Measurements from ENCODE around the gene AHI1. TPM values are rescaled to one million over a fixed set of nuclear protein-coding genes. Genes with fewer than 3 reads are reported as not detected.
A peak's percentile ranks its signal among the peaks of the same experiment; 100 is the strongest.

Gene AHI1
- total and polyA plus RNA-seq, 2 of the 13 experiments (the other 11 are each of a cell fraction or from before 2014, with no cell fraction given): 7.2 to 18.6 TPM

- TF ChIP-seq FOXK1 (CRISPR knock-in tag; IDR thresholded peaks at IDR 0.05; ENCODE audit: borderline replicate concordance, low read depth) (peak; percentile 51; the same call in 1 of the 2 replicates), HDAC1 (CRISPR knock-in tag; IDR thresholded peaks at IDR 0.05) (no peak), MXI1 (IDR thresholded peaks at IDR 0.05; ENCODE audit: borderline replicate concordance, low read depth, low read length) (no peak), ONECUT2 (CRISPR knock-in tag; IDR thresholded peaks at IDR 0.05) (no peak), POLR2AphosphoS2 (IDR thresholded peaks at IDR 0.05; ENCODE audit: low read depth, low read length) (no peak), KMT2A (CRISPR knock-in tag; IDR thresholded peaks at IDR 0.05) (no peak), ZNF530 (CRISPR knock-in tag; IDR thresholded peaks at IDR 0.05; ENCODE audit: low read depth) (no peak), ZSCAN31 (CRISPR knock-in tag; IDR thresholded peaks at IDR 0.05; ENCODE audit: low read depth) (no peak), MBD4 (IDR thresholded peaks at IDR 0.05; ENCODE audit: borderline replicate concordance, low read length) (no peak), POLR2A (IDR thresholded peaks at IDR 0.05; ENCODE audit: insufficient read depth in 1 of 2, low read depth in 2 of 2, low read length in 2 of 2) (no peak), SOX5 (CRISPR knock-in tag; IDR thresholded peaks at IDR 0.05; ENCODE audit: borderline replicate concordance) (peak; percentile 88), XBP1 (CRISPR knock-in tag; IDR thresholded peaks at IDR 0.05) (no peak), NFE2L2 (IDR thresholded peaks at IDR 0.05; ENCODE audit: low read length) (no peak), TBX3 (IDR thresholded peaks at IDR 0.05; ENCODE audit: borderline replicate concordance) (peak; percentile 93), ZNF546 (CRISPR knock-in tag; conservative IDR thresholded peaks at IDR 0.05) (no peak), CREBL2 (CRISPR knock-in tag; IDR thresholded peaks at IDR 0.05; ENCODE audit: borderline replicate concordance) (no peak), ZNF691 (CRISPR knock-in tag; IDR thresholded peaks at IDR 0.05; ENCODE audit: borderline replicate concordance, low read depth) (no peak), PRPF4 (IDR thresholded peaks at IDR 0.05; ENCODE audit: low read depth, low read length, poor library complexity, severe bottlenecking) (no peak), ZNF331 (CRISPR knock-in tag; IDR thresholded peaks at IDR 0.05) (no peak; the same call in 1 of the 2 replicates), GZF1 (CRISPR knock-in tag; IDR thresholded peaks at IDR 0.05) (no peak), ZKSCAN5 (CRISPR knock-in tag; IDR thresholded peaks at IDR 0.05) (no peak), ZNF7 (CRISPR knock-in tag; IDR thresholded peaks at IDR 0.05) (no peak), HIC2 (CRISPR knock-in tag; IDR thresholded peaks at IDR 0.05; ENCODE audit: low read depth) (no peak), SRSF9 (IDR thresholded peaks at IDR 0.05; ENCODE audit: borderline replicate concordance, insufficient read depth, low read depth, low read length, poor library complexity, severe bottlenecking) (no peak), HOXA9 (CRISPR knock-in tag; IDR thresholded peaks at IDR 0.05; ENCODE audit: borderline replicate concordance) (no peak), BORCS8-MEF2B (CRISPR knock-in tag; IDR thresholded peaks at IDR 0.05) (no peak)
- TF ChIP-seq, protein P1, sequence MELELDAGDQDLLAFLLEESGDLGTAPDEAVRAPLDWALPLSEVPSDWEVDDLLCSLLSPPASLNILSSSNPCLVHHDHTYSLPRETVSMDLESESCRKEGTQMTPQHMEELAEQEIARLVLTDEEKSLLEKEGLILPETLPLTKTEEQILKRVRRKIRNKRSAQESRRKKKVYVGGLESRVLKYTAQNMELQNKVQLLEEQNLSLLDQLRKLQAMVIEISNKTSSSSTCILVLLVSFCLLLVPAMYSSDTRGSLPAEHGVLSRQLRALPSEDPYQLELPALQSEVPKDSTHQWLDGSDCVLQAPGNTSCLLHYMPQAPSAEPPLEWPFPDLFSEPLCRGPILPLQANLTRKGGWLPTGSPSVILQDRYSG (CRISPR knock-in tag; IDR thresholded peaks at IDR 0.05): no peak
- TF ChIP-seq, protein P2, sequence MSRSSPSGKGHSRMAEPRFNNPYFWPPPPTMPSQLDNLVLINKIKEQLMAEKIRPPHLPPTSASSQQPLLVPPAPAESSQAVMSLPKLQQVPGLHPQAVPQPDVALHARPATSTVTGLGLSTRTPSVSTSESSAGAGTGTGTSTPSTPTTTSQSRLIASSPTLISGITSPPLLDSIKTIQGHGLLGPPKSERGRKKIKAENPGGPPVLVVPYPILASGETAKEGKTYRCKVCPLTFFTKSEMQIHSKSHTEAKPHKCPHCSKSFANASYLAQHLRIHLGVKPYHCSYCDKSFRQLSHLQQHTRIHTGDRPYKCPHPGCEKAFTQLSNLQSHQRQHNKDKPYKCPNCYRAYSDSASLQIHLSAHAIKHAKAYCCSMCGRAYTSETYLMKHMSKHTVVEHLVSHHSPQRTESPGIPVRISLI (CRISPR knock-in tag; IDR thresholded peaks at IDR 0.05; ENCODE audit: borderline replicate concordance): no peak
Measured at GRCh38 chr6:135522965-135523692, 25.6 kb upstream of the AHI1 start (continued).
